ENCODE data around the gene LEMD2.
"Not testable (repeated sequence)": the region's sequence is repeated elsewhere in the genome, so short reads cannot be mapped to it uniquely, and the experiment has no call there.

The LEMD2 gene

DNA sequence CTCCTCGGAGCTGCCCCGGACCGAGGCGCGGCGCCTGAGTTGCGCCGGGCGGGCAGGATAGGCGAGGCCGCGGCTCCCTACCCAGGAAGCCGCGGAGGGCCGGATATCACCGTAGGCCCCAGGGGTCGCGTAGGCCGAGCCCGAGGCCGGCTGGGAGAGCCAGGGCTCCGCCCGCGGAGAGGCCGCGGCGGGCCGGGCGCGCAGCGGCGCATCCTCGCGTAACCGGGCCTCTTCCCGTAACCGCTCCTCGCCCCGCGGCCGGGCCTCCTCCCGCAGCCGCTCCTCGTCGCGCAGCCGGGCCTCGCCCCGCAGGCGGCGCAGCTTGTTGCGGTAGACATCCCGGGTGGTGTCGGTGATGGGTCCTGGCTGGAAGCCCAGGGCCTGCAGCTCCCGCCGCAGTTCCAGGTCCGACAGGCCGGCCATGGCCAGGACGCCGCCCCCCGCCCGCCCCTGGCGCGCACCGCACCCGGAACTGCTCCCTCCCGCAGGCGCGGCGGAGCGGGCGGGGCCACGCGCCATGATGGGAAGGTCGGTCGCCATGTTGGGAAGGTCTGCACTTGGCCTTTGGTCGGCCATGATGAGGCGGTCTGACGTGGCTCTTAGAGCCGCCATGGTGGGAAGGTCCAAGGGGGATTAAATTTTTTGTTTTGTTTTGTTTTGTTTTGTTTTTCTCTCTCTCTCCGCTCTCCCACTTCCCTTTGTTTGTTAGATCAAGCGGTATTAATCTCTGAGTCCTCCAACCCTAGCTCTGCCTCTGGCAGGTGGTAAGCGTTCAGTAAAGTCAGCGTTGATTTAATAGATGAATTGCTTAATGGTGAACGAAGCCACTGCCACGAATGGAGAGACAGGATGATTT is at the start of gene LEMD2:
Gene LEMD2, minus strand, starts transcription at position 437 of the 856 bp plus-strand sequence. Its CDS starts 14 bp downstream, at position 423.
- peak; percentile 96 for DNase-seq

DNA sequence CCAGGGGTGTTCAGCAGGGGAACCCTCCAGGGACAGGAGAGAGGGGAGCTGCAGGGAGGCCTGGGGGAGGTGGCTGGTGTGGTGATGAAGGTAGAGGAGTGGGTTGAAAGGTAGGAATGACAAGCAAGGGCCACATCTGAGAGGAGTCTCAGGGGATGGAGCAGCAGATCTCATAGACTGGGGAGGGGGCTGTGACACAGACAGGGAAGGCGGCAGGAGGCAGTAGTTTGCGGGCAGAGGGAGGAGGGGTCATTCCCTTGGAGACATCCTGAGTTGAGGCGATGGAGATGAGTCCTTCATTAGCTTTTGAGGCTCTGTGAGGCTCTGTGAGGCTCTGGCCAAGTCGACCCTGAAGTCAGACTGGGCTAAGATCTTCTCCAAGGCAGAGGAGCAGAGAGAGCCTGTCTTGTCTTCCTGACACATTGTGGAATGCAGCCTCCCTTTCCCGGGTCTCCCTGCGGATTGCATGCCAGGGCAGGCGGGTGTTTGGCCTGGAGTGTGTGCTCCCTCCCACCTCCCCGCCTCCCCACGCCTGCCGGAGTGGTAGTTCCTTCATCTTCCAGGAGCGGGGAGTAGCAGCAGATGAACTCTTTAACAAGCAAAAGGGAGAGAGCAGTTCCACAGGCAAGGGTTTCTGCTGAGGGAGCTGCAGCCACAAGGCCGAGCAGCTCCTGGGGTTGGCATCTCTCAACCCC is 49.2 kb upstream of the LEMD2 start:
- DNase-seq, result no peak

DNA sequence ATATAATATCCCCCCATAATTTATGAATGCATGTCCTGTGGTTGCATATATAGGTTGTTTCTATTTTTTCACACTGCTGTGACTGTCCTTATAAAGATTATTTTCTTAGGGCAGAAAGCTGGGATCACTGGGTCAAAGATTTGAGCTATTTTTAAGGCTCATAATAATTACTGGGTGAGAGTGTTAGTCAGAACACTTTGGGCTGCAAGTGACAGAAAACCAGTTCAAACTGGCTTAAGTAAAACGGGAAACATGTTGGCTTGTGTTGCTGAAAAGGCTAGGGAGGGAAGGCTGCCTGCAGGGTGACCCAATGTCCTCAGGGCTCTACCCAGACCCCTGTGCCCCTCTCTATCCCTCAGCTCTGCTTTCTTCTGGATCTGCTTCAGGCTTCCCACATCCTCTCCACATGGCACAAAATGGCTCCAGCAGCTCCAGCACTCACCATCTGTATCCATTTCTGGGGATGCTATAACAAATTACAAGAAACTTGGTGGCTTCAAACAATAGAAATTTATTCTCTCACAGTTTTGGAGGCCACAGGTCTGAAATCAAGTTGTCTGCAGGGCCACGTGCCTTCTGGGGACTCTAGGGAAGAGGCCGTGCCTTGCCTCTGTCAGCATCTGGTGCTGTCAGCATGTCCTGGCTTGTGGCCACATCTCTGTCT is 48.0 kb upstream of the LEMD2 start:
- DNase-seq, result no peak

DNA sequence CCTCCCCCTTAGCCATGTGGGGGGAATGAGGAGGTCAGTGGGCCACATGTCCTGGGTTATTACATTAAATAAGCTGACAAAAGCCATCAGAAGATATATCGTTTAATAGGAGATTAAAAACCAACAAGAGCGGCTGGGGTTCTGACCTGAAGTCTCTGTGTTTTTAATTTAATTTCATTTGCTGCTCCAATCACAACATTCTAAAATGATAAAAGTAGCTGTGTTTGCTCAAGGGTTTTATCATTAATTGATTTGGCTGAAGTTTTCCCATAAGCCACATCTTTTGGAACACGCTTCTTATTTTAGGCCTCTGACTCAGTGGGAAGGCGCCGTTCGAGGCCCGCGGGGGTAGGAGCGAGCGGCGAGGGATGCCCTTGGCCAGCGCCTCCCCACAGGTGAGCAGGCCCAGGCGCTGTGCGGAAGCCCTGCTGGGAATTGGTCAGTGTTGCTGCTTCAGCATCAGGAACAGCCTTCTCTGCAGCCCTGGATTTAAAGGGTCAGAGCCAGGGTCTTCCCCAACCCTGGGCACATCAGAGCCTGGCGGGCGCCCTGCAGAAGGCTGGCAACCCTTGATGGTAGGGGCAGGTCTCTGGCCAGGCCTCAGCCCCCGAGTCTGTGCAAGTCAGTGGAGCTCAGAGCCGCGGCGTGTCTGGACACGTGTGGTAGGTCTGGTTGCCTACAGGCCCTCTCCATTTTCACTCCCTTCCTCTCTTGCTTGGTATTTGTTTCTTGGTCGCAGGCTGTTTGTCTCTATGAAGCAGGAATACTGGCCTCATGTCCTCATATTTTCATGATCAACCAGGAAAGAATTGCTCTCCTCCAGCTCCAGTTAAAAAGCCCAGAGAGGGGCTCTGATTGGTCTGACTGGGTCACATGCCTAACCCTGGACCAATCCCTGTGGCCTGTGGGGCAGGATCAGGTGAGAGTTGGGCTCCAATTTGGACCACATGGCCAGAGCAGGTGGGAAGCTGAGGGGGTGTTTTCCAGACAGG is 45.8 kb upstream of the LEMD2 start:
- DNase-seq, result no peak

DNA sequence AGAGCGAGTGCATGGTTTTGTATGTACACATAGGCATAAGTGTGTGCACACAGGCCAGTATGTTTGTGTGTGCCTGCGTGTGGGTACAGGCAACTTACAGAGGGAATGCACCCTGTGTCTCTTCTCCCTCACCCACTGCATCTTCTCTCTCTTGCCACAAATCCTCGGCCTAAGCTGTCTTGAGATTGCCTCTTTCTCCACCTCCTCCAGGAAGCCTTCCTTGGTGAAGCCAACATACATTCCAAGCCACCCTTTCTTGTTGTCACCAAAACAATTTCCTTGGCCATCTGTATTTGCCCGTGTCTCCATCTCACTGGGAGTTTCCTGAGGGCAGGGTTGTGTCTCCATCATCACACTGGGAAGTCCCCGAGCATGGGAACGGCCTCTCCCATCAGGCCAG is 44.7 kb upstream of the LEMD2 start:
- DNase-seq, result no peak

DNA sequence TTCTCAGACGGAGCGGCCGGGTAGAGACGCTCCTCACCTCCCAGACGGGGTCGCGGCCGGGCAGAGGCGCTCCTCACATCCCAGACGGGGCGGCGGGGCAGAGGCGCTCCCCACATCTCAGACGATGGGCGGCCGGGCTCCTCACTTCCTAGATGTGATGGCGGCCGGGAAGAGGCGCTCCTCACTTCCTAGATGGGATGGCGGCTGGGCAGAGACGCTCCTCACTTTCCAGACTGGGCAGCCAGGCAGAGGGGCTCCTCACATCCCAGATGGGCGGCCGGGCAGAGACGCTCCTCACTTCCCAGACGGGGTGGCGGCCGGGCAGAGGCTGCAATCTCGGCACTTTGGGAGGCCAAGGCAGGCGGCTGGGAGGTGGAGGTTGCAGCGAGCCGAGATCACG is 43.9 kb upstream of the LEMD2 start:
- not testable (repeated sequence) for DNase-seq

DNA sequence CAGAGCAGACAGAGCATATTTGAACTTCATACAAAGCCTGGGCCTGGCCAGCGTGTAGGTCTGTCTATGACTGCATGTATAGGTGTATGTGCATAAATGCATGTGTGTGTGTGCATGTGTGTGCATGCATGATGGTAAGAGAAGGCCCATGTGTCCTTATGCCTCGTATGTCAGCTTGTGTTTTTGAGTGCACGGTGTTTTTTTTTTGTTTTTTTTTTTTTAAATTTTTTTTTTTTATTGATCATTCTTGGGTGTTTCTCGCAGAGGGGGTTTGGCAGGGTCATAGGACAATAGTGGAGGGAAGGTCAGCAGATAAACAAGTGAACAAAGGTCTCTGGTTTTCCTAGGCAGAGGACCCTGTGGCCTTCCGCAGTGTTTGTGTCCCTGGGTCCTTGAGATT is 42.8 kb upstream of the LEMD2 start:
- DNase-seq, result not testable (repeated sequence)

DNA sequence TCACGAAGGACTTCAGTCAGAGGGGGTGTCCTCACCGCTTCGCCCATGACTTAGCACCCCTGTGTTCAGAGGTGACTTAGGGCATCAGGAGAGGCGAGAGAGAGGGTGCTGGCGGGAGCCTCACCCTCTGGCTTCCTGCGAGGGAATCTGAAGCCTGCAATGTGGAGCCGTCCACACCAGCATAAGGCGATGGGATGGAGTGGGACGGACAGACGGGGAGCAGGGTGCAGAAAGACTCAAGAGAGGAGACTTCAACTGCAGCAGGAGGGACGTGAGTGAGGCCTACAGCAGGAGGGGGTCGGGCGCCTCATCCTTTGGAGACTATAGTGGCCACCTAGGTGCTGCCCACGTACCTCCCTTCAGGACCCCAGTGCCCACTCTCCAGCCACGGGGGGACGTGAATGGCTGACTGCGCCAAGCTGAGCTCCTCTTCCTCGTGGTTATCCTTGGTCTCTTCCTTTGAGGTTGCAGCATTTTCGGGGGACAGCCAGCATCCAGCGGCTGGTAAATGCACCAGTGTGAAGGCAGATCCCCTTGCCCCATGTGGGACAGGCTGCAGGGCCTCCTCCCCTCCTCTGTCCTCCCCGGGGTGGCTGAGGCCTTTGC is 41.8 kb upstream of the LEMD2 start:
- no peak for DNase-seq

DNA sequence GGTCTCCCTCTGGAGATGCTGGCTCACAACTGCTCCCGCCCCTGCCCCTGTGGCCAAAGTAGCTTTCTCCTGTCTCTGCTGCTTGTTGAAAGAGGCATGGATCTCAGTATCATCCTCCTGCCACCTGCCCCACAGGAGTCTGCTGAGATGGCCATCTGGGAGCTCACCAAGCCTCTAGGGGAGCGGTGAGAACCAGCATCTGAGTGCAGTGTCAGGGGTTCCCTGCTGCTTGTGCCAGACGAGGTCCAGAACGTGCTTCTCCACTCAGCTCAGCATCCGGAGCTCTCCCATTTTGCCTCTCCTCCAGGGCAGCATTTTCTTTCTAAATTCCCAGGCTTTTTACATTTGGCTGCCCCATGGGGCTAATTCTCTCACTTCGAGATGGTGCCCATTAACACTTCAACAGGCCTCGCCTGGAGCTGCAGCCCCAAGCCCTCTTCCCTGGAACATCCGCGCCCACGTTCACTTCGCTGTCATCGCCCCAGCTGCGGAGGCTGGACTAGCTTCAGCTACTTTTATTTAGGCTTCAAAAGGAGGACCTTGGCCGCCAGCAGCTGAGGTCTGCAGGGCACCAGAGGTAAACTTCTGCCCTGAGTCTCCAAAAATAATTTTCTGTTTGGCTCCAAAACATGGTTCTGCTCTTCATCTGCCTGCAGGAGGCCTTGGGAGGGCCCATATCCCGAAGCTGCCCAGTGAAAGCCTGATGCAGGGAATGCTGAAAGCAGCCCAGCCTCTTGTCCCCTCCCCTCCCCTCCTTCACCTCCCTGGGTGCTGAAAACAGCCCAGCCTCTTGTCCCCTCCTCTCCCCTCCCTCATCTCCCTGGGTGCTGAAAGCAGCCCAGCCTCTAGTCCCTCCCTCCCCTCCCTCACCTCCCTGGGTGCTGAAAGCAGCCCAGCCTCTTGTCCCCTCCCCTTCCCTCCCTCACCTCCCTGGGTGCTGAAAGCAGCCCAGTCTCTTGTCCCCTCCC is 40.1 kb upstream of the LEMD2 start:
- no peak for DNase-seq

DNA sequence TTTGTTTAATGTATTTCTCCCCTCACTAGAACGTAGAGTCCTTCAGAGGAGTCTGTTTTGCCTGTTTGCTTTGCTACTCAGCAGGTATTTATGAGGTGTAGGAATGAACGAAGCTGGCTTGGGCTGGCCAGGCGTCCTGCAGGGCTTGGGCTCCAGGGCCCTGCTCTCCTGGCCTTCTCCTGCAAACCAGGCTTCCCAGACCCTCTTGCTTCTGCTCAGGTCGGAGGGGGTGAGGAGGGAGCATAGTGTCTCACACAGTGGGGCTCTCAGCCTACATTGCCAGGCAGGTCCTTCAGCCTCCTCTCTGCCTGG is 39.5 kb upstream of the LEMD2 start:
- DNase-seq, result no peak

DNA sequence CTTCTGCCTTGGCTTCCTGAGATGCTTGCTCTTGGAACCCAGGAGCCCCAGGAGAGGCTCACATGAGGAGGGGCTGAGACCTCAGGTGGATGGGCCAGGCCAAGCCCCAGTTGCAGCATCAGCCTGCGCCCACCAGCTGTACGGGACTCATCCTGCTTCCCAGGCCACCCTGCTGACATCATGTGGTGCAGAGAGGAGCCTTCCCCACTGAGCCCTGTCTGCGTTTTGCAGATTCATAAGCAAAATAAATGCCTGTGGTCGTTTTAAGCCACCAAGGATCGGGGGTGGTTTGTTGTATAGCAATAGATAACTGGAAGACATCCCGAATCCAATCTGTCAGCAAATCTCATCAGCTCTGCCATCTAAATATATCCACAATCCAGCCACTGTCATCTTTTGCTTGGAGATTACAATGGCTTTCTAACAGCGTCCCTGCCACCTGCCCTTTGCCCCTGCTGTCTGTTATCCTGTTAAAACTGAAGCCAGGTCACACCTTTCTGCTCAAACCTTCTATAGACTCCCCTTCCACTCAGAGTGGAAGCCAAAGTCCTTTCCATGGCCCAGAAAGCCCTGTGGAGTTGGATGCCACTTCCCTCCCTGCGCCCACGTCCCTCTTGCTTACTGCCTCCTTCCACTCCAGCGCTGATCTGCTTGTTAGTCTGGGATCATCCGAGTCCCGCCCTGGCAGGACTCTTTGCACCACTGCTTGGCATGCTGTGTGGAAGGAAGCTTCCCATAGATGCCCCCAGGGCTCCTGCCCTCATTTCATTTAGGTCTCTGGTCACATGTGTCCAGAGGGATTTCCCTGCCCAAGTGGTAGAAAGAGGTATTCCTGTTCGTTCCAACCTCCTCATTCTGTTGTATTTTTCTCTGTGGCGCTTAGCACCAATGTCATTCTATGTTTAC is 38.9 kb upstream of the LEMD2 start:
- no peak for DNase-seq

DNA sequence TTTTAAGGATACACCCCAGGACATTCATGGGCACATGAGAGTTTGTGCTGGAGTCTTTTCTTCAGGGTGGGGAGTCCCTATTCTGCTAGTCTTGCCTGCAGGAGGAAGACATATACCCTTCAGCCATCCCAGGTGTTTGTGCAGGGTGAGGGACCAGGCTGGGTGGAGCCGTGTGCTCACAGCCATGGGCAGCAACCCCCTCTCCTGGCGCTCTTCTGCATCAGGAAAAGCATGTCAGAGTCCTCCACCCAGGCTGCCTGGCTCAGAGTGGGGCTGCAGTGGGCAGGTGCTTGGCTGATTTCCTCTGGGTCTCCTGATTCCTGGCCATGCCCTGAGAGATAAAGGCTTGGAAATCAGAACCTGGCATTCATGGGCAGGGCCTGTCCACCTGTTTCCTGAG is 37.6 kb upstream of the LEMD2 start:
- no peak for DNase-seq

DNA sequence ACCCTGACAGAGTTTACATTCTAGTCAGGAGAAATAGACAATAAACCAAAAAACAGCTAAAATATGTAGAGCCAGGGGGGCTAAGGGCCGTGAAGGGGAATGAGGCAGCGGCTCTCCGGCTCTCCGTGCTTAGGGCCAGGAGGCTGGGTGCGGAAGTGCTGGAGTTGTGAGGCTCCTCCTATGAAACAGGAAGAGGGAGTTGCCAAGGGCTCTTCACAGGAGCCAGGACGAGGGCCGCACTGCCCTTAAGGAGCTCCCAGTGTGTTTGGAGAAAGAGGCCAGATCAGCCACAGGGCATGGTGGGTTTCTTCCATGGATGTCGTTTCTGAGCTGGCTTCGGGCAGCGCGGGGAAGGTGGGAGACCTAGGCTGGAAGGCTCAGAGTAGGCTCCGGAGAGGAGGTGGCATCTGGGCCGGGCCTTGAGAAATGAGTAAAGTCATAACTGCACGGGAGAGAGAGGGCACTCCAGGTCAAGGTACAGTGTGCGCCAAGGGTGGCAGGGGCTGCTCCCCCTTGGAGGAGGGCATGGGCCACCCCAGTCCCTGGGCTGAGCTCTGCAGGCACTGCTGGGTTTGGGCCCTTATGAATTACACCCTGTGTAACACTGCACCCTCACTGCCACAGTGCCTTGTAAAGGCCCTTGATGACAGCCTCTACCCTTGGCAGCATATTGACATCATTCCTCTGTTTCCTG is 35.7 kb upstream of the LEMD2 start:
- no peak for DNase-seq

DNA sequence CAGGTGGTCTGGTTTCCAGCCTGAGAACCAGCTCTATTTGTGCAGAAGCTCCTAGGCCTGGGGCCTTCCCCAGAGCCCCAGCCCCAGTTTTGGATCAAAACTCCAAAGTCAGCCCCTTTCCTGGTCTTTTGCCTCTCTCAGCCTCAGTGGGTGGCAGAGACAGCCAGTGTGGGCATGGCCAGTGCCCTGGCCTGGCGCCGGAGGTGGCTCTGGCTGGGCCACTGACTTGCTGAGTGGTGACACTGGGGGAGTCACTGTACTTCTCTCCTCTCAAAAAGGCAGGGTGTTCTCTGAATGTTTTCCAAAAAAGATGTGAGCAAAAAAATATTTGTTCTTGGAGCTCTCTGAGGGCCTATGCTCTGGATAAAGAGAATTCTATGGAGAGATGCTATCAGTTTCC is 34.9 kb upstream of the LEMD2 start:
- DNase-seq, result no peak

DNA sequence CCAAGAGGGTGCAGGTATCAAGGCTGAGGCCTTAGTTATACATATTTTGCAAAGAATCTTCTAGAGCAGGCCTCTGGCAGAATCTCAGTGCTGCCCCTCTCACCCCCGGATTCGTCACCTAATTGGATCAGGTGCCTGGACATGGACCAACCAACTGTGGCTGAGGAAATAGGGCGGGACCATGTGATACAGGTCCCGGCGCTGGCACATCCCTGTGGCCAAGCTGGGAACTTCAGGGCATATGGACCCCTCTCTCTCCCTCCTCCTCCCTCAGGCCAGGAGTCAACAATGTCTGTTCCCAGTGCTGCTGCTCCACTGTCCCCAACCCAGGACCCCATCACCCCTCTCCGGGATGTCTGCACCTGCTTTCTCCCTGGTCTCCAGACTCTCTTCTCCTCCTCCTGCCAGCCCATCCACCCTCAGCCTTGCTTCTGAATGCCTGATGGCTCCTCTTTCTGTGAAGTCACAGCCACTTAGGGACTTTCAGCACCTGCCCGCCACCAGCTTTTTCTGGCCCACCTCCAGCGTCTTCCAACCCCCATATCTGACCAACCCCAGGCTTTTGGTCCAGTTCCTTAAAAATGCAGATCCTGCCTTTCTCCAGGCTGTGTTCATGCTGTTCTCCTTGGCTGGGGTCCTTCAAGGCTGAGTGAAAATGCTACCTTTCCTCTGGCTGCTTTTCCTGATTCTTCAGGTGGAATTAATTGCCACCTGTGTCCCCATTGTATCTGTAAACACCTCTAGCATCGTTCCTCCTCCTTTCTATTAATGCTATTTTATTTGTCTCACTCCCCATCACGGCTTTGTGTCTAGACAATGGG is 33.9 kb upstream of the LEMD2 start:
- no peak for DNase-seq

DNA sequence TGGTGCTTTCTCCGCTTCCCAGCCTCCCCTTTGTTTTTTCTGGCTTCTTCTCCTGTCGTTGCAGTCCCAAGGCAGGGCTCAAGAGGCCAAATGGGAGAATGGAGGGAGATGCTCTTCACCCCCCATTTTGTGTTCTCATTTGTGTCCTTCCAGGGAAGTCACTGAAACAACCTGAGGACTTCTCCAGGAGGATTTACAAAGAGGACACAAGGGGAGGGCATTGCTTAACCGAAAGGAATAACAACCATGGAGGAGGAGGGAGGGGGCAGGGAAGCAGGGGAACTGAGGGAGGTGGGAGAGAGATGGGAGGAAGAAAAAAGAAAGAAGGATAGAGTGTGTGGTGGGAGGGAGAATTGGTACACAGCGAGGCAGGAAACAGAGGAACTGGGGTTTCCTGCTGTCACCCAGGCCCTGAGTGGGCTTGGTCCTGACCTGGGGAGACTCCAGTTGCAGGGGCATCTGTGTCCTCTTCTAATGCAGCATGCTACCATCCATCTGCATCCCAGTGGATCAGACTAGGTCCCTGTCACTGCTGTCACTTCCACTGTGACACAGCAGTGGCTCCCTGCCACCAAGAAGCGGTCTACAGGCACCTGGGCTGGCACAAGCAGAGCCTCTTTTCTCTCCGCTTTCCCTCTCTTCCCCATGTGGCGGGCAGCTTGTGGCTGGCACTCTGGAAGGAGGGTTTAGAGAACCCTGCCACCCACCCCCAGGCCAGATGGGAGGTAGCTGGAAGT is 32.0 kb upstream of the LEMD2 start:
- no peak for DNase-seq

DNA sequence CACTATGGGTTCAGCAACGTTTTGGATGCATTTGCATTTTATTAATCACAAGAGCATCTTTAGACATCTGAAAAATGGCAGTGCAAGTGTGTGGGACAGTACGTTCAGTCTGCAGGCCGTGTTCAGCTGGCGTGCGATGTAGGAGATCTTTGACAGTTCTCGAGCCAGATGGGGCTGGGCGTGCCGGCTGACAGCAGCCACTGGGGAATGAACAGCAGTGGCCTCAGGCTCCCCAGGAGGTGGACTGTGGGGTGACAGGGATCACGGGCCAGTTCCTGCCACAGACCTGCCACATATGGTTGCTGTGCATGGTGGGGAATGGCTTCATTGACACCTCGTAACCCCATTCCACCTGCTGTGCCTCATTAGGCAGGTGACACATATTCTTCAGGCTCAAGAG is 31.3 kb upstream of the LEMD2 start:
- no peak for DNase-seq

DNA sequence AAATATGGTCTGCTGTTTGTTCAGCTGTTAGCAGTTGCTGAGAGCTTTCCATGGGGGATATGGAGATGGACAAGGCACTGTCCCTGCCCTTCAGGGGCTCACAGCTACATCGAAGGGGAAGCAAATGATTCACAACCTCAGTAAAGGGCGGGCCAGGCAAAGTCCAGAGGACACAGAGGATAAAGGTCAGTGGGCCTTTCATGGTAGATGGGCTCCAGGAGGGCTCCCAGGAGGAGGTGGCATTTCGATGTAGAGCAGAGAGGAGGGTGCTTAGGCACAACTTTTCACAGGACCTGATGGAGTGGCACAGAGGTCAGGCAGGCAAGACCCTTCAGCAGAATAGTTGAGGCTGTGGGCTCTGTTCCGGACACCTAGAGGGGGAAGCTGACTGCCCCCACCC is 30.1 kb upstream of the LEMD2 start:
- DNase-seq, result no peak

Data from activated CD4-positive, alpha-beta T cell treated with anti-CD3 and anti-CD28 coated beads, Interleukin-2, Interleukin-6, amounts not matched to agents 100 ng/mL and 50 ng/mL, durations not matched to agents 16 hours and 8 hours (primary cell).